HepG2 (cell line): Measurements from ENCODE around the gene FBF1. TPM values are rescaled to one million over a fixed set of nuclear protein-coding genes. Genes with fewer than 3 reads are reported as not detected.
A peak's percentile ranks its signal among the peaks of the same experiment; 100 is the strongest.

Experiments
- ATRX ChIP-seq: sonication (generic); formaldehyde crosslinking; IDR thresholded peaks from 2 replicates; pipeline ENCODE4 v1.4.0; 2020; ENCODE audit warnings: missing genetic modification reagents, borderline replicate concordance
- CHD2 ChIP-seq: IDR thresholded peaks from 2 replicates; pipeline ENCODE4 v1.6.1; 2011; ENCODE audit warnings: low read depth, low read length, improper control_type of control experiment
- FOXM1 ChIP-seq: sonication (generic); formaldehyde crosslinking; IDR thresholded peaks from 2 replicates; pipeline ENCODE4 v1.5.0; 2020; ENCODE audit warnings: missing genetic modification reagents
- HDAC6 ChIP-seq: fragments of 200-600 bp; sonication (generic); IDR thresholded peaks from 2 replicates; pipeline ENCODE4 v1.7.0; 2017; ENCODE audit warnings: mild to moderate bottlenecking, antibody characterized with exemption, low read length, low read depth
- HIVEP1 ChIP-seq: sonication (generic); formaldehyde crosslinking; IDR thresholded peaks from 2 replicates; pipeline ENCODE4 v1.4.0; 2020; ENCODE audit warnings: mild to moderate bottlenecking, missing genetic modification reagents
- HMGXB4 ChIP-seq, 2 experiments: sonication (generic) in 1 of 2; formaldehyde crosslinking in 1 of 2; IDR thresholded peaks; 2 replicates each; pipeline versions ENCODE4 v1.4.0 to v1.6.1; 2018 to 2020; ENCODE audit warnings: missing genetic modification reagents in 2 of 2, borderline replicate concordance in 1 of 2, low read depth in 1 of 2, mild to moderate bottlenecking in 1 of 2, missing biosample characterization in 1 of 2
- HOXA5 ChIP-seq: sonication (generic); formaldehyde crosslinking; IDR thresholded peaks from 2 replicates; pipeline ENCODE4 v1.4.0; 2020; ENCODE audit warnings: missing genetic modification reagents
- NRL ChIP-seq: sonication (generic); formaldehyde crosslinking; IDR thresholded peaks from 2 replicates; pipeline ENCODE4 v1.5.0; 2020; ENCODE audit warnings: missing genetic modification reagents, mild to moderate bottlenecking, moderate library complexity, borderline replicate concordance
- RAD21 ChIP-seq: fragments of 450-650 bp; formaldehyde crosslinking; IDR thresholded peaks from 2 replicates; pipeline ENCODE4 v1.5.0; 2020; ENCODE audit warnings: mild to moderate bottlenecking
- RAD51 ChIP-seq: fragments of 450-650 bp; IDR thresholded peaks from 2 replicates; pipeline ENCODE4 v1.6.1; 2016; ENCODE audit warnings: borderline replicate concordance
- SRSF4 ChIP-seq: fragments of 200-400 bp; formaldehyde crosslinking; IDR thresholded peaks from one replicate; pipeline ENCODE4 v1.6.1; 2018; ENCODE audit warnings: mild to moderate bottlenecking, low read depth, low read length, moderate library complexity; ENCODE audit not compliant: poor library complexity, severe bottlenecking
- SRY ChIP-seq: sonication (generic); formaldehyde crosslinking; IDR thresholded peaks from 2 replicates; pipeline ENCODE4 v1.8.0; 2022; ENCODE audit warnings: mild to moderate bottlenecking, missing genetic modification reagents
- TAF15 ChIP-seq: fragments of 200-400 bp; formaldehyde crosslinking; IDR thresholded peaks from one replicate; pipeline ENCODE4 v1.6.1; 2018; ENCODE audit warnings: mild to moderate bottlenecking, low read depth, low read length; ENCODE audit not compliant: poor library complexity, severe bottlenecking
- ZBTB46 ChIP-seq: sonication (generic); formaldehyde crosslinking; IDR thresholded peaks from 2 replicates; pipeline ENCODE4 v1.4.0; 2020; ENCODE audit warnings: mild to moderate bottlenecking, missing genetic modification reagents, borderline replicate concordance
- ZBTB8A ChIP-seq: sonication (generic); formaldehyde crosslinking; IDR thresholded peaks from 2 replicates; pipeline ENCODE4 v1.4.0; 2020; ENCODE audit warnings: mild to moderate bottlenecking, low read depth, missing genetic modification reagents, borderline replicate concordance
- ZNF143 ChIP-seq: sonication (generic); formaldehyde crosslinking; IDR thresholded peaks from 2 replicates; pipeline ENCODE4 v1.4.0; 2020; ENCODE audit warnings: missing genetic modification reagents
- ZNF274 ChIP-seq: sonication (generic); formaldehyde crosslinking; IDR thresholded peaks from 2 replicates; pipeline ENCODE4 v1.5.1; 2020; ENCODE audit warnings: mild to moderate bottlenecking, missing genetic modification reagents
- ZNF644 ChIP-seq: IDR thresholded peaks from 2 replicates; pipeline ENCODE4 v1.6.1; 2016; ENCODE audit warnings: low read depth
- polyA plus RNA-seq, 8 experiments: library from polyadenylated mRNA; depleted of rRNA in 3 of 8; stranded (reverse) in 7 of 8; unstranded in 1 of 8; fragments of >200 nt; fragmentation: Illumina TruSeq in 4 of 8; extraction: Trizol in 4 of 8; gene quantifications; 2 replicates each; pipeline versions ENCODE4 v1.2.1 to v1.2.3, GENCODE V29; 2011 to 2016; ENCODE audit warnings: low read depth in 4 of 8, missing spikeins in 1 of 8, mixed read lengths in 1 of 8; ENCODE audit not compliant: insufficient read depth in 1 of 8
- total RNA-seq, 5 experiments: library from RNA; depleted of rRNA; stranded (reverse); fragments of >200 nt; fragmentation: Illumina TruSeq; extraction: Trizol; gene quantifications; 2 replicates each; pipeline ENCODE4 v1.2.3, GENCODE V29; 2016; ENCODE audit warnings: low read depth in 1 of 5
- TF ChIP-seq, protein P1 (sequence below): sonication (generic); formaldehyde crosslinking; IDR thresholded peaks from 2 replicates; pipeline ENCODE4 v1.8.1; 2022; ENCODE audit warnings: mild to moderate bottlenecking, missing genetic modification reagents
- TF ChIP-seq, protein P2 (sequence below): sonication (generic); formaldehyde crosslinking; IDR thresholded peaks from 2 replicates; pipeline ENCODE4 v1.9.0; 2022; ENCODE audit warnings: missing genetic modification reagents, mild to moderate bottlenecking, borderline replicate concordance
- TF ChIP-seq, protein P3 (sequence below): sonication (generic); IDR thresholded peaks from 2 replicates; pipeline ENCODE4 v1.6.1; 2016; ENCODE audit warnings: low read depth, borderline replicate concordance

Gene FBF1
- total and polyA plus RNA-seq, 2 of the 13 experiments (the other 11 are each of a cell fraction or from before 2014, with no cell fraction given), result 2.4 to 8.1 TPM

- TF ChIP-seq ZBTB46 (CRISPR knock-in tag) (no peak), RAD21 (CRISPR knock-in tag) (no peak; the same call in 1 of the 2 replicates), CHD2 (no peak), NRL (peak; percentile 85), FOXM1 (CRISPR knock-in tag) (no peak), TAF15 (peak; percentile 30), ZNF274 (peak; percentile 71; the same call in 1 of the 2 replicates), ZBTB8A (CRISPR knock-in tag) (no peak), HIVEP1 (CRISPR knock-in tag) (peak; percentile 35), ZNF644 (CRISPR knock-in tag) (no peak), SRY (0 out of 2 replicates have a peak, but pooled peaks have one; percentile 5), ATRX (CRISPR knock-in tag) (no peak; the same call in 1 of the 2 replicates), RAD51 (no peak), HOXA5 (CRISPR knock-in tag) (no peak; the same call in 1 of the 2 replicates), SRSF4 (peak; percentile 17), HMGXB4 (CRISPR knock-in tag; IDR thresholded peaks at IDR 0.05; ENCODE audit: borderline replicate concordance in 1 of 2, low read depth in 1 of 2) (peak in 1 of 2 experiments; percentile 0; a peak in 1 of 4 replicates), ZNF143 (no peak), HDAC6 (no peak)
- TF ChIP-seq, protein P1, sequence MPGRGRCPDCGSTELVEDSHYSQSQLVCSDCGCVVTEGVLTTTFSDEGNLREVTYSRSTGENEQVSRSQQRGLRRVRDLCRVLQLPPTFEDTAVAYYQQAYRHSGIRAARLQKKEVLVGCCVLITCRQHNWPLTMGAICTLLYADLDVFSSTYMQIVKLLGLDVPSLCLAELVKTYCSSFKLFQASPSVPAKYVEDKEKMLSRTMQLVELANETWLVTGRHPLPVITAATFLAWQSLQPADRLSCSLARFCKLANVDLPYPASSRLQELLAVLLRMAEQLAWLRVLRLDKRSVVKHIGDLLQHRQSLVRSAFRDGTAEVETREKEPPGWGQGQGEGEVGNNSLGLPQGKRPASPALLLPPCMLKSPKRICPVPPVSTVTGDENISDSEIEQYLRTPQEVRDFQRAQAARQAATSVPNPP (CRISPR knock-in tag), result peak; percentile 17; the same call in 1 of the 2 replicates
- TF ChIP-seq, protein P2, sequence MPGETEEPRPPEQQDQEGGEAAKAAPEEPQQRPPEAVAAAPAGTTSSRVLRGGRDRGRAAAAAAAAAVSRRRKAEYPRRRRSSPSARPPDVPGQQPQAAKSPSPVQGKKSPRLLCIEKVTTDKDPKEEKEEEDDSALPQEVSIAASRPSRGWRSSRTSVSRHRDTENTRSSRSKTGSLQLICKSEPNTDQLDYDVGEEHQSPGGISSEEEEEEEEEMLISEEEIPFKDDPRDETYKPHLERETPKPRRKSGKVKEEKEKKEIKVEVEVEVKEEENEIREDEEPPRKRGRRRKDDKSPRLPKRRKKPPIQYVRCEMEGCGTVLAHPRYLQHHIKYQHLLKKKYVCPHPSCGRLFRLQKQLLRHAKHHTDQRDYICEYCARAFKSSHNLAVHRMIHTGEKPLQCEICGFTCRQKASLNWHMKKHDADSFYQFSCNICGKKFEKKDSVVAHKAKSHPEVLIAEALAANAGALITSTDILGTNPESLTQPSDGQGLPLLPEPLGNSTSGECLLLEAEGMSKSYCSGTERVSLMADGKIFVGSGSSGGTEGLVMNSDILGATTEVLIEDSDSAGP, result 0 out of 2 replicates have a peak, but pooled peaks have one; percentile 10
- TF ChIP-seq, protein P3, sequence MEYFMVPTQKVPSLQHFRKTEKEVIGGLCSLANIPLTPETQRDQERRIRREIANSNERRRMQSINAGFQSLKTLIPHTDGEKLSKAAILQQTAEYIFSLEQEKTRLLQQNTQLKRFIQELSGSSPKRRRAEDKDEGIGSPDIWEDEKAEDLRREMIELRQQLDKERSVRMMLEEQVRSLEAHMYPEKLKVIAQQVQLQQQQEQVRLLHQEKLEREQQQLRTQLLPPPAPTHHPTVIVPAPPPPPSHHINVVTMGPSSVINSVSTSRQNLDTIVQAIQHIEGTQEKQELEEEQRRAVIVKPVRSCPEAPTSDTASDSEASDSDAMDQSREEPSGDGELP, result peak; percentile 95
Measured at GRCh38 chr17:75876938-75877751, 63.7 kb downstream of the FBF1 start (continued).
